IPS DF 6.9 (cell line): ENCODE data around the gene SMIM24.

Experiments
- DNase-seq: peaks from one replicate; pipeline ENCODE4 v3.0.0-alpha.2; 2013; ENCODE audit warnings: low read depth, low spot score
- H3K27ac ChIP-seq: one replicate; pipeline ENCODE4 v1.5.1; 2013; ENCODE audit warnings: low read length, control low read depth
- H3K27me3 ChIP-seq: 2 replicates; pipeline ENCODE4 v1.6.1; 2013; ENCODE audit warnings: mild to moderate bottlenecking, low read length; ENCODE audit not compliant: control insufficient read depth, insufficient read depth
- H3K36me3 ChIP-seq: 2 replicates; pipeline ENCODE4 v1.6.1; 2013; ENCODE audit warnings: low read length; ENCODE audit not compliant: control insufficient read depth, insufficient read depth
- H3K4me1 ChIP-seq: 2 replicates; pipeline ENCODE4 v1.6.1; 2013; ENCODE audit warnings: low read length; ENCODE audit not compliant: control insufficient read depth, insufficient read depth
- H3K4me3 ChIP-seq: 2 replicates; pipeline ENCODE4 v1.5.1; 2013; ENCODE audit warnings: mild to moderate bottlenecking, low read length
- H3K9me3 ChIP-seq: 2 replicates; pipeline ENCODE4 v1.6.1; 2013; ENCODE audit warnings: low read length, inconsistent platforms; ENCODE audit not compliant: control insufficient read depth, insufficient read depth
- WGBS: extraction: QIAGEN DNeasy Blood & Tissue Kit; methylation state at CpG from one replicate; pipeline ENCODE4 v1.1.7; 2013; ENCODE audit warnings: mixed read lengths, missing lambda C conversion rate; ENCODE audit not compliant: insufficient read length, insufficient coverage; 5-methylcytosine and 5-hydroxymethylcytosine counted together

Gene SMIM24

GRCh38 chr19:3481241-3482090 is 1.1 kb upstream of the SMIM24 start:
- H3K27ac ChIP-seq, result no peak overlapping the region
- DNase-seq, result no peak

GRCh38 chr19:3479834-3480215 is 500 bp downstream of the SMIM24 start:
- DNase-seq, result no peak
- Histone ChIP-seq H3K36me3 (no peaks in the 10 kb centered on the region), H3K27ac (no peak overlapping the region), H3K9me3 (no peaks in the 10 kb centered on the region), H3K4me3 (no peak overlapping the region; the same call in 1 of the 2 replicates), H3K4me1 (0 out of 2 replicates have a peak, but pooled peaks cover 2% of the 10 kb centered on the region), H3K27me3 (no peaks in the 10 kb centered on the region)
- no CpG with 5 or more reads among the region's 9 CpGs for WGBS

More at GRCh38 chr19:3481241-3482090, 1.1 kb upstream of the SMIM24 start:
- WGBS, result no CpG with 5 or more reads among the region's 38 CpGs
- Histone ChIP-seq H3K4me3 (no peak overlapping the region), H3K9me3 (no peaks in the 10 kb centered on the region), H3K27me3 (no peaks in the 10 kb centered on the region), H3K4me1 (0 out of 2 replicates have a peak, but pooled peaks cover 2% of the 10 kb centered on the region), H3K36me3 (no peaks in the 10 kb centered on the region)

DNA sequence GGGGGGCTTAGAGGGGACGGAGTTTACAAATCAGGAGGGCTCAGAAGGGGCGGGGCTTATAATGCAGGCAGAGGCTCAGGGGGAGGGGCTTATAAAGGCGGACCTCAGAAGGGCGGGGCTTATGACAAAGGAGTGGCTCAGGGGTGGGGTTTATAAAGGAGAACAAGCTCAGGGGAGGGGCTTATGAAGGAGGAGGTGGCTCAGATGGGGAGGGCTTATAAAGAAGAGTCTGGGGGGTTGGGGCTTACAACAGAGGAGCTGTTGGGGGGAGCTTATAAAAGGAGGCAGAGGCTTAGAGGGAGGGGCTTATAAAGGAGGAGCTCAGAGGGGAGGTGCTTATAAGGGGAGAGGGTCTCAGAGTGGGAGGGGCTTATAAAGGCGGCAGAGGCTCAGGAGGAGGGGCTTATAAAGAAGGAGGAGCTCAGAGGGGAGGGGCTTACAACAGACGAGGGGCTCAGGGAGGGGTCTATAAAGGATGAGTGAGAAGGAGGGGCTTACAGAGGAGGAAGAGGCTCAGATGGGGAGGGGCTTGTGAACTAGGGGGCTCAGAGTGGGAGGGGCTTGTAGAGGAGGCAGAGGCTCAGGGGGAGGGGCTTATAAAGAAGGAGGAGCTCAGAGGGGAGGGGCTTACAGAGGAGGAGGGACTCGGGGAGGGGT is 1.0 kb downstream of the SMIM24 start:
- no peak for DNase-seq
- no peaks in the 10 kb centered on the region for H3K27me3 ChIP-seq
- no peaks in the 10 kb centered on the region for H3K9me3 ChIP-seq
- no CpG with 5 or more reads among the region's 7 CpGs for WGBS
- no peak overlapping the region; the same call in 1 of the 2 replicates for H3K4me3 ChIP-seq
- H3K4me1 ChIP-seq, result 0 out of 2 replicates have a peak, but pooled peaks cover 2% of the 10 kb centered on the region
- no peak overlapping the region for H3K27ac ChIP-seq
- H3K36me3 ChIP-seq, result no peaks in the 10 kb centered on the region

DNA sequence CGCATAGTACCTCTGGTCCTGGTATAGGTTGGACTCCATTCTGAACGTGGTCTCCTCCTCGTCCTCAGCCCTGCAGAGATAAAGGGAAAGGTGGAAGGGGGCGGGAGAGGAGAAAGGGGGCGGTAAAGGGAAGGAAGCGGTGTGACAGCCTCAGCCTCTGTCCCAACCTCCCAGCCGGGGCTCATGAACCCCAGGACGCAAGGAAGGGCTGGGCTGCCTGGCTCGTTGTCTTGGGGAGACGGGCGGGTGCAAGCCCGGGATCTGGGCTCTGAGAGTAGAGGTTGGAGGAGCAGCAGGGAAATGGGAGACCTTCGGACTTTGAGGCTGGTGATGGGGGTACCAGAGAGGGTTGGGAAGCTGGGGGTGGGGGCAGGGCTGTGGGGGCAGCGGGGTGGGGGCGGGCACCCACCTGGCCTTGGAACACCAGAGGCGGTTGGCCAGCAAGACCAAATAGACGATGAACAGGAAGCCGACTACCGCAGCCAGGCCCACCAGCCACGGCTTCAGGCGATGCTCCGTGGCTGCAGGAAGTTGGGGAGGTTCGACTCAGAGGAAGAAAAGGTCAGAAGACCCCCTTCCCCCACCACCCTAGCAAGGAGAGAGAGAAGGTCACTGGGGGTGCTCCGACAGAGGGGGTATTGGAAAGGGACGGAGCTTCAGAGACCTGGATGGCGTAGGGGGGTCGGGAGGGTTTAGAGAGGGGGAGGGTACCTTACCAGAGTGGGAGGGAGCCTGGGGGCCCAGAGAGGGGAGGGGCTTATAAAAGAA is 1.7 kb downstream of the SMIM24 start:
- H3K27me3 ChIP-seq, result no peaks in the 10 kb centered on the region
- H3K9me3 ChIP-seq, result no peaks in the 10 kb centered on the region
- DNase-seq, result no peak
- H3K36me3 ChIP-seq, result no peaks in the 10 kb centered on the region
- H3K4me3 ChIP-seq, result no peak overlapping the region; the same call in 1 of the 2 replicates
- H3K4me1 ChIP-seq, result 0 out of 2 replicates have a peak, but pooled peaks cover 2% of the 10 kb centered on the region
- H3K27ac ChIP-seq, result no peak overlapping the region
- WGBS, result no CpG with 5 or more reads among the region's 27 CpGs

GRCh38 chr19:3477951-3478350 is 2.4 kb downstream of the SMIM24 start:
- H3K9me3 ChIP-seq, result no peaks in the 10 kb centered on the region
- WGBS, result no CpG with 5 or more reads among the region's 2 CpGs
- no peaks in the 10 kb centered on the region for H3K36me3 ChIP-seq
- 0 out of 2 replicates have a peak, but pooled peaks cover 2% of the 10 kb centered on the region for H3K4me1 ChIP-seq
- no peak overlapping the region for H3K4me3 ChIP-seq
- no peaks in the 10 kb centered on the region for H3K27me3 ChIP-seq
- DNase-seq, result no peak
- no peak overlapping the region for H3K27ac ChIP-seq

- H3K27me3 ChIP-seq, result no peaks in the 10 kb centered on the region
- DNase-seq, result no peak
- H3K27ac ChIP-seq, result no peak overlapping the region
- H3K9me3 ChIP-seq, result no peaks in the 10 kb centered on the region
- H3K4me3 ChIP-seq, result no peak overlapping the region
- H3K36me3 ChIP-seq, result no peaks in the 10 kb centered on the region
- 0 out of 2 replicates have a peak, but pooled peaks cover 2% of the 10 kb centered on the region for H3K4me1 ChIP-seq
Observed at GRCh38 chr19:3477506-3477905, 2.8 kb downstream of the SMIM24 start.

- DNase-seq, result no peak
- Histone ChIP-seq H3K4me3 (no peak overlapping the region), H3K9me3 (no peaks in the 10 kb centered on the region), H3K4me1 (0 out of 2 replicates have a peak, but pooled peaks cover 2% of the 10 kb centered on the region), H3K36me3 (no peaks in the 10 kb centered on the region), H3K27me3 (no peaks in the 10 kb centered on the region), H3K27ac (no peak overlapping the region)
- no CpG with 5 or more reads among the region's 2 CpGs for WGBS
Observed at GRCh38 chr19:3476830-3477229, 3.5 kb downstream of the SMIM24 start.

- WGBS, result 100% methylated on average over 3 of the region's 4 CpGs
- H3K4me1 ChIP-seq, result no peaks in the 10 kb centered on the region
- no peaks in the 10 kb centered on the region for H3K36me3 ChIP-seq
Observed at GRCh38 chr19:3475449-3475848, 4.9 kb downstream of the SMIM24 start.

GRCh38 chr19:3474614-3475013 is 5.7 kb downstream of the SMIM24 start:
- H3K9me3 ChIP-seq, result no peaks in the 10 kb centered on the region
- H3K36me3 ChIP-seq, result no peaks in the 10 kb centered on the region
- H3K4me1 ChIP-seq, result no peaks in the 10 kb centered on the region
- WGBS, result no CpG with 5 or more reads among the region's 2 CpGs
- no peak for DNase-seq
- H3K27ac ChIP-seq, result no peak overlapping the region
- no peaks in the 10 kb centered on the region for H3K27me3 ChIP-seq
- no peak overlapping the region for H3K4me3 ChIP-seq

More at GRCh38 chr19:3475449-3475848, 4.9 kb downstream of the SMIM24 start:
- Histone ChIP-seq H3K4me3 (no peak overlapping the region), H3K27me3 (no peaks in the 10 kb centered on the region), H3K9me3 (no peaks in the 10 kb centered on the region), H3K27ac (no peak overlapping the region)
- DNase-seq, result no peak

DNA sequence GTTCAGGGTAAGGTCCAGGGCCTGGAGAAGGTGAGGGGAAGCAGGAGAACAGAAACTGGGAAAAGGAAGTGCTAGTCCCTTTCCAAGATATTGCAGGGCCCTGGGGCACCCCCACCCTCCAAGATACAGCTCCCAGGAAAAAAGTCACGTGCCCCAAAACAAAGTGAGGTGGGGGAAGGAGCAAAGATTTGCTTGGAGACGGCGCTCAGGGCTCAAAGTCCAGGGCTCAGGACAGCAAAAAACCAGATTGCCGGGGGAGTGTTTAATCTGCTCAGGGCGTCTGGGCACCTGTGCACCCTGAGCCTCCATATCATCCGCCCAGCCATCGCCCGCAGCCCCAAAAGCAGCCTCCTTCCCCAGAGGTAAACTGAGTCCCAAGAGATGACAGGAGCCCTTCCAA is 6.3 kb downstream of the SMIM24 start:
- Histone ChIP-seq H3K27me3 (no peaks in the 10 kb centered on the region), H3K36me3 (no peaks in the 10 kb centered on the region), H3K4me3 (no peak overlapping the region), H3K9me3 (no peaks in the 10 kb centered on the region), H3K4me1 (no peaks in the 10 kb centered on the region), H3K27ac (no peak overlapping the region)
- no peak for DNase-seq
- no CpG with 5 or more reads among the region's 8 CpGs for WGBS
